Glutamatergic neuron (in vitro differentiated cells): ENCODE results near the gene GABRR2. TPM values are rescaled to one million over a fixed set of nuclear protein-coding genes. Genes with fewer than 3 reads are reported as not detected.

ENCODE experiments used
- DNase-seq: peaks from one replicate; pipeline ENCODE4 v3.0.0; 2022
- H3K27ac Mint-ChIP-seq: one replicate; pipeline ENCODE4 v1.8.0; 2020; ENCODE audit warnings: mild to moderate bottlenecking, mixed read lengths, inconsistent platforms; ENCODE audit not compliant: unreplicated experiment
- H3K27me3 Mint-ChIP-seq: one replicate; pipeline ENCODE4 v1.8.0; 2020; ENCODE audit warnings: mild to moderate bottlenecking, moderate library complexity, mixed read lengths, inconsistent platforms; ENCODE audit not compliant: unreplicated experiment
- H3K36me3 Mint-ChIP-seq: one replicate; pipeline ENCODE4 v1.8.0; 2020; ENCODE audit warnings: mild to moderate bottlenecking, mixed read lengths, inconsistent platforms; ENCODE audit not compliant: unreplicated experiment
- H3K4me1 Mint-ChIP-seq: one replicate; pipeline ENCODE4 v1.8.0; 2020; ENCODE audit warnings: mild to moderate bottlenecking, low read depth, mixed read lengths, inconsistent platforms; ENCODE audit not compliant: unreplicated experiment
- H3K4me3 Mint-ChIP-seq: one replicate; pipeline ENCODE4 v1.8.0; 2020; ENCODE audit warnings: mild to moderate bottlenecking, mixed read lengths, inconsistent platforms; ENCODE audit not compliant: unreplicated experiment
- H3K9me3 Mint-ChIP-seq: one replicate; pipeline ENCODE4 v1.8.0; 2020; ENCODE audit warnings: mild to moderate bottlenecking, moderate library complexity, mixed read lengths, inconsistent platforms; ENCODE audit not compliant: unreplicated experiment
- total RNA-seq: library from RNA; stranded (reverse); fragmentation: NEBNext Ultra II Directional; extraction: Animal tissue kit (Norgen Biotek cat#: 25700); gene quantifications from one replicate; pipeline ENCODE4 v1.2.1, GENCODE V29; 2021; ENCODE audit not compliant: unreplicated experiment
- TF ChIP-seq, protein P1 (sequence below): fragments of 200-600 bp; sonication (generic); IDR thresholded peaks from one replicate; pipeline ENCODE4 v1.5.0; 2021; ENCODE audit not compliant: partially characterized antibody, unreplicated experiment

The GABRR2 gene
- total RNA-seq, 1 donor from 2014 or later: 0.49 TPM

- no peaks in the 10 kb centered on the region for H3K36me3 Mint-ChIP-seq
- peaks cover 1% of the 10 kb centered on the region for H3K27me3 Mint-ChIP-seq
- H3K27ac Mint-ChIP-seq: no peak overlapping the region
- H3K9me3 Mint-ChIP-seq: no peaks in the 10 kb centered on the region
- no peak for DNase-seq
- TF ChIP-seq, protein P1, sequence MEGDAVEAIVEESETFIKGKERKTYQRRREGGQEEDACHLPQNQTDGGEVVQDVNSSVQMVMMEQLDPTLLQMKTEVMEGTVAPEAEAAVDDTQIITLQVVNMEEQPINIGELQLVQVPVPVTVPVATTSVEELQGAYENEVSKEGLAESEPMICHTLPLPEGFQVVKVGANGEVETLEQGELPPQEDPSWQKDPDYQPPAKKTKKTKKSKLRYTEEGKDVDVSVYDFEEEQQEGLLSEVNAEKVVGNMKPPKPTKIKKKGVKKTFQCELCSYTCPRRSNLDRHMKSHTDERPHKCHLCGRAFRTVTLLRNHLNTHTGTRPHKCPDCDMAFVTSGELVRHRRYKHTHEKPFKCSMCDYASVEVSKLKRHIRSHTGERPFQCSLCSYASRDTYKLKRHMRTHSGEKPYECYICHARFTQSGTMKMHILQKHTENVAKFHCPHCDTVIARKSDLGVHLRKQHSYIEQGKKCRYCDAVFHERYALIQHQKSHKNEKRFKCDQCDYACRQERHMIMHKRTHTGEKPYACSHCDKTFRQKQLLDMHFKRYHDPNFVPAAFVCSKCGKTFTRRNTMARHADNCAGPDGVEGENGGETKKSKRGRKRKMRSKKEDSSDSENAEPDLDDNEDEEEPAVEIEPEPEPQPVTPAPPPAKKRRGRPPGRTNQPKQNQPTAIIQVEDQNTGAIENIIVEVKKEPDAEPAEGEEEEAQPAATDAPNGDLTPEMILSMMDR: no peak
- H3K4me3 Mint-ChIP-seq: no peak overlapping the region
- no peaks in the 10 kb centered on the region for H3K4me1 Mint-ChIP-seq
Measured at GRCh38 chr6:89257781-89258180, 57.3 kb downstream of the GABRR2 start.

- DNase-seq: no peak
- no peak overlapping the region for H3K27ac Mint-ChIP-seq
Measured at GRCh38 chr6:89257346-89257745, 57.8 kb downstream of the GABRR2 start.

GRCh38 chr6:89255417-89255816 is 59.7 kb downstream of the GABRR2 start:
- Mint-ChIP-seq H3K27ac (no peak overlapping the region), H3K9me3 (no peaks in the 10 kb centered on the region), H3K4me3 (no peak overlapping the region), H3K27me3 (peaks cover 1% of the 10 kb centered on the region), H3K36me3 (no peaks in the 10 kb centered on the region), H3K4me1 (no peaks in the 10 kb centered on the region)
- TF ChIP-seq, protein P1: no peak
- DNase-seq: no peak

More at GRCh38 chr6:89257346-89257745, 57.8 kb downstream of the GABRR2 start:
- Mint-ChIP-seq H3K9me3 (no peaks in the 10 kb centered on the region), H3K27me3 (peaks cover 1% of the 10 kb centered on the region), H3K4me3 (no peak overlapping the region), H3K4me1 (no peaks in the 10 kb centered on the region), H3K36me3 (no peaks in the 10 kb centered on the region)
- TF ChIP-seq, protein P1: no peak

GRCh38 chr6:89254569-89254968 is 60.5 kb downstream of the GABRR2 start:
- H3K4me3 Mint-ChIP-seq: no peak overlapping the region
- H3K4me1 Mint-ChIP-seq: no peaks in the 10 kb centered on the region
- H3K27ac Mint-ChIP-seq: no peak overlapping the region
- no peaks in the 10 kb centered on the region for H3K9me3 Mint-ChIP-seq
- no peak for DNase-seq
- no peaks in the 10 kb centered on the region for H3K36me3 Mint-ChIP-seq
- TF ChIP-seq, protein P1: no peak
- peaks cover 1% of the 10 kb centered on the region for H3K27me3 Mint-ChIP-seq

DNA sequence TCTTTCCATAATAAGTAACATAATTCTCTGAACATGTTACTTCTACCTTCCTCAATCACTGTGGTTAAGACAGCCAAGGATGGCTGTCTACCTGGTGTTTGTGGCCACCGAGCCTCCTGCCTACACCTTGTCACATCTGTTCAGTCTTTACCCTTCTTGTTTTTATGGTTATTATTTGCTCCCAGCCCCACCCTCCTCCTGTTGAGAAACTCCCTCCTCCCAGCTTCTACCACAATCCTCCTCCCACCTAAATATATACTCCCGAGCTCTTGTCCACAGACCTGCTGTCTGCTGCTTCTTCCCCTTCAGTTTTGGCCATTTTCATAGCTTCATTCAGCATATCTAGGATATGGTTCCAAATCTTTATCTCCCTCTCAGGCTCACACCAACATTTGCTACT is 62.2 kb downstream of the GABRR2 start:
- DNase-seq: no peak
- TF ChIP-seq, protein P1: no peak
- H3K36me3 Mint-ChIP-seq: no peaks in the 10 kb centered on the region
- no peak overlapping the region for H3K27ac Mint-ChIP-seq
- H3K4me3 Mint-ChIP-seq: no peak overlapping the region
- H3K27me3 Mint-ChIP-seq: peaks cover 1% of the 10 kb centered on the region
- H3K9me3 Mint-ChIP-seq: no peaks in the 10 kb centered on the region
- no peaks in the 10 kb centered on the region for H3K4me1 Mint-ChIP-seq
